GM12878 (cell line): ENCODE measurements around the gene IRF2BPL. TPM values are rescaled to one million over a fixed set of nuclear protein-coding genes. Genes with fewer than 3 reads are reported as not detected.

Experiments
- ATAC-seq: fragments of 200-7000 bp; cut with Tn5 transposase; 3 replicates; pipeline ENCODE4 v1.9.1; 2020; ENCODE audit warnings: mild to moderate bottlenecking, moderate library complexity
- BruUV-seq: library from RNA; stranded (reverse); fragments of 400-500 nt; replicated peaks from 2 replicates; lab custom pipeline; 2021; lab: Mats Ljungman, UMichigan
- CTCF ChIA-PET: fragments of 300-600 bp; sonication (Branson Sonifier 250); formaldehyde crosslinking; extraction: SDS; loops from one replicate; lab custom pipeline; 2021; ENCODE audit warnings: inconsistent platforms; lab: Yijun Ruan, JAX
- POLR2A ChIA-PET: fragments of 350-600 bp; formaldehyde crosslinking; extraction: SDS; loops from one replicate; lab custom pipeline; 2021; ENCODE audit warnings: inconsistent platforms; lab: Charles Lee
- RAD21 ChIA-PET: fragments of 300-600 bp; sonication (Branson Sonifier 250); formaldehyde crosslinking; loops from one replicate; lab custom pipeline; 2023; ENCODE audit warnings: antibody characterized with exemption; ENCODE audit not compliant: unreplicated experiment; lab: Charles Lee
- SMC1A ChIA-PET: fragments of 300-600 bp; sonication (Branson Sonifier 250); formaldehyde crosslinking; loops from one replicate; lab custom pipeline; 2023; ENCODE audit not compliant: unreplicated experiment, uncharacterized antibody; lab: Charles Lee
- DNase-seq: peaks from one replicate; pipeline ENCODE4 v3.0.0-alpha.2; 2011; ENCODE audit warnings: low read depth, low spot score
- FAIRE-seq: peaks from 3 replicates; lab custom pipeline; 2011; peaks lifted over from hg19 to GRCh38; lab: Jason Lieb, UNC
- H2AFZ ChIP-seq: 2 replicates; pipeline ENCODE4 v1.6.0; 2011; ENCODE audit warnings: low read depth, low read length, control low read depth; ENCODE audit not compliant: control insufficient read depth
- H3K27ac ChIP-seq: 2 replicates; pipeline ENCODE4 v1.5.1; 2011; ENCODE audit warnings: control low read depth; ENCODE audit not compliant: control insufficient read depth, insufficient read depth
- H3K27me3 ChIP-seq, 2 experiments: replicated peaks in 1 of 2; 2 replicates each; pipeline versions ENCODE4 v1.6.0 to v1.6.1; 2011; ENCODE audit warnings: low read length in 1 of 2; ENCODE audit not compliant: control insufficient read depth in 2 of 2, insufficient read depth in 2 of 2
- H3K36me3 ChIP-seq, 2 experiments: 2 replicates each; pipeline ENCODE4 v1.5.1; 2011; ENCODE audit warnings: low read length in 1 of 2; ENCODE audit not compliant: control insufficient read depth in 2 of 2, insufficient read depth in 2 of 2
- H3K4me1 ChIP-seq: 2 replicates; pipeline ENCODE4 v1.6.1; 2011; ENCODE audit warnings: mild to moderate bottlenecking, low read length, moderate library complexity, mixed read lengths; ENCODE audit not compliant: control insufficient read depth, insufficient read depth
- H3K4me2 ChIP-seq: 2 replicates; pipeline ENCODE4 v1.6.0; 2011; ENCODE audit warnings: control low read depth; ENCODE audit not compliant: control insufficient read depth, insufficient read depth
- H3K4me3 ChIP-seq: fragments of 200-600 bp; sonication (generic); 2 replicates; pipeline ENCODE4 v1.5.1; 2016
- H3K79me2 ChIP-seq: 2 replicates; pipeline ENCODE4 v1.6.0; 2011; ENCODE audit warnings: low read length; ENCODE audit not compliant: control insufficient read depth, insufficient read depth
- H3K9ac ChIP-seq: 2 replicates; pipeline ENCODE4 v1.8.0; 2011; ENCODE audit warnings: low read length, control low read depth, mixed read lengths; ENCODE audit not compliant: control insufficient read depth, insufficient read depth
- H3K9me3 ChIP-seq: replicated peaks from 3 replicates; pipeline ENCODE4 v1.5.1; 2011; ENCODE audit warnings: mild to moderate bottlenecking, low read length; ENCODE audit not compliant: control insufficient read depth, insufficient read depth
- H4K20me1 ChIP-seq: 2 replicates; pipeline ENCODE4 v1.6.0; 2011; ENCODE audit not compliant: control insufficient read depth, insufficient read depth
- CREB1 ChIP-seq: IDR thresholded peaks from 2 replicates; pipeline ENCODE4 v1.6.1; 2012; ENCODE audit warnings: low read depth, mild to moderate bottlenecking, inconsistent platforms
- CUX1 ChIP-seq: IDR thresholded peaks from 2 replicates; pipeline ENCODE4 v1.6.1; 2012; ENCODE audit warnings: improper control_type of control experiment, low read depth, low read length; ENCODE audit not compliant: insufficient replicate concordance
- E2F4 ChIP-seq: IDR thresholded peaks from 2 replicates; pipeline ENCODE4 v1.6.1; 2012; ENCODE audit warnings: low read depth, low read length, improper control_type of control experiment
- E2F8 ChIP-seq: fragments of 450-650 bp; IDR thresholded peaks from 2 replicates; pipeline ENCODE4 v1.6.1; 2018; ENCODE audit warnings: mild to moderate bottlenecking, low read depth, moderate library complexity; ENCODE audit not compliant: partially characterized antibody
- LARP7 ChIP-seq: fragments of 450-650 bp; IDR thresholded peaks from 2 replicates; pipeline ENCODE4 v1.6.1; 2017; ENCODE audit warnings: mild to moderate bottlenecking
- NR2C1 ChIP-seq: fragments of 450-650 bp; IDR thresholded peaks from 2 replicates; pipeline ENCODE4 v1.6.1; 2017; ENCODE audit warnings: antibody characterized with exemption, mild to moderate bottlenecking, moderate library complexity
- RELA ChIP-seq: fragments of 450-650 bp; IDR thresholded peaks from 2 replicates; pipeline ENCODE4 v1.8.0; 2014; ENCODE audit warnings: borderline replicate concordance; ENCODE audit not compliant: partially characterized antibody
- RUNX3 ChIP-seq: IDR thresholded peaks from 2 replicates; pipeline ENCODE4 v1.6.1; 2012; ENCODE audit warnings: low read length, inconsistent platforms
- STAT1 ChIP-seq: fragments of 450-650 bp; conservative IDR thresholded peaks from 2 replicates; pipeline ENCODE4 v1.6.1; 2014; ENCODE audit warnings: antibody characterized with exemption, mild to moderate bottlenecking
- TCF7 ChIP-seq: IDR thresholded peaks from 2 replicates; pipeline ENCODE4 v1.6.1; 2014; ENCODE audit warnings: antibody characterized with exemption, borderline replicate concordance
- WRNIP1 ChIP-seq: IDR thresholded peaks from 2 replicates; pipeline ENCODE4 v1.6.1; 2011; ENCODE audit warnings: low read depth, low read length, improper control_type of control experiment, borderline replicate concordance
- WGBS: methylation state at CpG from one replicate; pipeline ENCODE4 v1.1.6; 2016; ENCODE audit warnings: low lambda C conversion rate; ENCODE audit not compliant: insufficient replicate concordance, insufficient coverage; ENCODE audit errors: missing lambda C conversion rate; 5-methylcytosine and 5-hydroxymethylcytosine counted together
- in situ Hi-C: fragments of 300-500 bp; cut with MboI; formaldehyde crosslinking; loops from 9 replicates; pipeline ENCODE4 v1.14.3; 2018; ENCODE audit warnings: mixed read lengths
- intact Hi-C: fragments of 100-400 bp; cut with micrococcal nuclease; formaldehyde crosslinking; loops from one replicate; pipeline ENCODE4 v1.14.2; 2022; ENCODE audit not compliant: unreplicated experiment
- polyA plus RNA-seq, 11 experiments: library from polyadenylated mRNA; depleted of rRNA in 4 of 11; unstranded in 6 of 11; stranded (reverse) in 5 of 11; fragments of >200 nt; fragmentation: Nextera tagmentation in 4 of 11; fragmentation: Illumina TruSeq in 1 of 11; extraction: Ambion mirVana in 4 of 11; extraction: Trizol in 1 of 11; gene quantifications; 1 replicate in 1 of 11; 2 replicates in 10 of 11; pipeline versions ENCODE4 v1.2.1 to v1.2.3, GENCODE V29; 2011 to 2016; ENCODE audit warnings: inconsistent platforms in 2 of 11, missing spikeins in 2 of 11, low read depth in 1 of 11
- total RNA-seq, 4 experiments: library from RNA; depleted of rRNA in 3 of 4; stranded (reverse); fragments of >200 nt in 3 of 4; fragmentation: Illumina TruSeq in 1 of 4; extraction: Trizol in 1 of 4; gene quantifications; 2 replicates each; pipeline versions ENCODE4 v1.2.1 to v1.2.3, GENCODE V29; 2013 to 2021
- TF ChIP-seq, protein P1 (sequence below): fragments of 450-650 bp; IDR thresholded peaks from 2 replicates; pipeline ENCODE4 v1.6.1; 2018; ENCODE audit warnings: borderline replicate concordance, mild to moderate bottlenecking; ENCODE audit not compliant: partially characterized antibody

IRF2BPL gene
- total and polyA plus RNA-seq, 10 of the 15 experiments (the other 5 are each of a cell fraction or from before 2014, with no cell fraction given), result 1.2 to 34.5 (median 3.1) TPM

DNA sequence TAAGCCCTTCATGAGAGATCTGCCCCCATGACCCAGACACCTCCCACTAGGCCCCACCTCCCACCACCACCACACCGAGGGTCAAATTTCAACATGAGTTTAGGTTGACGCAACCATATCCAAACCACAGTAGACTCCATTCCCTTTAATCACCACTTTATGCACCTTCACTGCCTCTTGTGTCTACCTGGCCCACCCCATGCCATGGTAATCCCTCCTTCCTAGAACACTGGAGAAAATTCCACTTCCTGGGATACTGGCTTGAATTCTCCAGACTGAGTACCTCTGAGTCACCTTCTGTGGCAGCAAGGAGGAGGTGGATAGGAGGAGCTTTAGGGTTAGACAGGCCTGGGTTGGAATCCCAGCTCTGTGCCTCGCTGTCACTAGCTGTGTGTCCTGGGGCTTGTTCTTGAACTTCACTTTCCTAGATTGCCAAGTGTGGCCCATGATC is 43.5 kb upstream of the IRF2BPL start:
- no peak overlapping the region for H2AFZ ChIP-seq
- no peaks in the 10 kb centered on the region; the same call in 2 of the 3 replicates for H3K9me3 ChIP-seq
- no peaks in the 10 kb centered on the region for H4K20me1 ChIP-seq
- H3K79me2 ChIP-seq, result no peaks in the 10 kb centered on the region
- H3K4me2 ChIP-seq, result no peak overlapping the region
- RAD21 ChIA-PET, result interaction anchor here (0.9 to 15.5 kb wide), 11 partner anchors 11 to 361 kb away, joined by 3 to 498 read pairs (median 4); partner anchors contain the start of gene CIPC
- in situ Hi-C loops, result no loop called here
- SMC1A ChIA-PET, result interaction anchor here (0.9 to 9.6 kb wide), 12 partner anchors 12 to 362 kb away, joined by 3 to 370 read pairs (median 37); no protein-coding TSS in a partner anchor
- peaks cover 0 to 10% of the 10 kb centered on the region in 2 experiments; a peak in 2 of 4 replicates for H3K27me3 ChIP-seq
- CTCF ChIA-PET, result interaction anchor here (0.9 to 20.7 kb wide), 12 partner anchors 10 to 199 kb away, joined by 4 to 848 read pairs (median 24); no protein-coding TSS in a partner anchor
- FAIRE-seq, result no peak
- no peak for ATAC-seq
- no peak for DNase-seq
- no peak overlapping the region for H3K27ac ChIP-seq
- H3K36me3 ChIP-seq, result no peaks in the 10 kb centered on the region
- H3K4me1 ChIP-seq, result no peaks in the 10 kb centered on the region; the same call in 1 of the 2 replicates
- POLR2A ChIA-PET, result interaction anchor here (1.3 kb wide), 1 partner anchor 159 kb away, joined by 3 read pairs; no protein-coding TSS in a partner anchor
- intact Hi-C loops, result loop anchor here (2.0 kb wide), 1 partner anchor 55 kb away; no protein-coding TSS in a partner anchor
- H3K4me3 ChIP-seq, result no peak overlapping the region
- BruUV-seq, result no TSS peak
- H3K9ac ChIP-seq, result no peak overlapping the region
- WGBS, result 92% methylated on average over 3 of the region's 3 CpGs
- TF ChIP-seq STAT1, result no peak
- TF ChIP-seq RUNX3, result no peak
- TF ChIP-seq, protein P1, sequence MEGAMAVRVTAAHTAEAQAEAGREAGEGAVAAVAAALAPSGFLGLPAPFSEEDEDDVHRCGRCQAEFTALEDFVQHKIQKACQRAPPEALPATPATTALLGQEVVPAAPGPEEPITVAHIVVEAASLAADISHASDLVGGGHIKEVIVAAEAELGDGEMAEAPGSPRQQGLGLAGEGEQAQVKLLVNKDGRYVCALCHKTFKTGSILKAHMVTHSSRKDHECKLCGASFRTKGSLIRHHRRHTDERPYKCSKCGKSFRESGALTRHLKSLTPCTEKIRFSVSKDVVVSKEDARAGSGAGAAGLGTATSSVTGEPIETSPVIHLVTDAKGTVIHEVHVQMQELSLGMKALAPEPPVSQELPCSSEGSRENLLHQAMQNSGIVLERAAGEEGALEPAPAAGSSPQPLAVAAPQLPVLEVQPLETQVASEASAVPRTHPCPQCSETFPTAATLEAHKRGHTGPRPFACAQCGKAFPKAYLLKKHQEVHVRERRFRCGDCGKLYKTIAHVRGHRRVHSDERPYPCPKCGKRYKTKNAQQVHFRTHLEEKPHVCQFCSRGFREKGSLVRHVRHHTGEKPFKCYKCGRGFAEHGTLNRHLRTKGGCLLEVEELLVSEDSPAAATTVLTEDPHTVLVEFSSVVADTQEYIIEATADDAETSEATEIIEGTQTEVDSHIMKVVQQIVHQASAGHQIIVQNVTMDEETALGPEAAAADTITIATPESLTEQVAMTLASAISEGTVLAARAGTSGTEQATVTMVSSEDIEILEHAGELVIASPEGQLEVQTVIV, result no peak
- TF ChIP-seq E2F4, result no peak
- no peak for TF ChIP-seq CUX1
- TF ChIP-seq CREB1, result no peak
- no peak for TF ChIP-seq LARP7
- no peak for TF ChIP-seq TCF7
- TF ChIP-seq E2F8, result no peak
- TF ChIP-seq NR2C1, result no peak
- TF ChIP-seq RELA, result no peak
- no peak for TF ChIP-seq WRNIP1
